Astrocyte (in vitro differentiated cells and primary cell): ENCODE measurements around the gene ANO6.

Experiments used
- EZH2 ChIP-seq: IDR thresholded peaks from 2 replicates; pipeline ENCODE4 v1.6.1; 2012; ENCODE audit warnings: mild to moderate bottlenecking, low read length, inconsistent platforms; ENCODE audit not compliant: insufficient read depth
- TF ChIP-seq, protein P1 (sequence below): IDR thresholded peaks from 2 replicates; pipeline ENCODE4 v1.5.1; 2011; ENCODE audit warnings: low read depth, mild to moderate bottlenecking, inconsistent platforms, low read length, moderate library complexity; ENCODE audit not compliant: insufficient read depth

DNA sequence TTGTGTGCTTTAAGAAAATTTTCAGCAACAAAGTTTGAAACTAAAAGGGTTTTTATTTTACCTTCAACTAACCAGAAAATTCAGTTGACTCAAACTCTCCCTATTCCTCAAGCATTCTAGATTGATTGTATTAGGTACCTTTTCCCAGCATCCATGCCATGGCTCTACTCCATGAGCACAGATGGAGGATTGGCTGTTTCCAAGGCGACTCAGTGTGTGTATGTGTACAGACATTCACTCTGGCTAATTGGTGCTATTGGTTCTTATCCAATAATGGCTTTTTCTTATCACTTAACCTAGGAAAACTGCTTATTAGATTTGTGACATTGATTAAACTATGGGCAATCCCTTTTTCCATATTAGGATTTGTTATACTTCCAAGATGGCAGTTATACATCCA, 202.6 kb downstream of the ANO6 start:
- TF ChIP-seq, protein P1, sequence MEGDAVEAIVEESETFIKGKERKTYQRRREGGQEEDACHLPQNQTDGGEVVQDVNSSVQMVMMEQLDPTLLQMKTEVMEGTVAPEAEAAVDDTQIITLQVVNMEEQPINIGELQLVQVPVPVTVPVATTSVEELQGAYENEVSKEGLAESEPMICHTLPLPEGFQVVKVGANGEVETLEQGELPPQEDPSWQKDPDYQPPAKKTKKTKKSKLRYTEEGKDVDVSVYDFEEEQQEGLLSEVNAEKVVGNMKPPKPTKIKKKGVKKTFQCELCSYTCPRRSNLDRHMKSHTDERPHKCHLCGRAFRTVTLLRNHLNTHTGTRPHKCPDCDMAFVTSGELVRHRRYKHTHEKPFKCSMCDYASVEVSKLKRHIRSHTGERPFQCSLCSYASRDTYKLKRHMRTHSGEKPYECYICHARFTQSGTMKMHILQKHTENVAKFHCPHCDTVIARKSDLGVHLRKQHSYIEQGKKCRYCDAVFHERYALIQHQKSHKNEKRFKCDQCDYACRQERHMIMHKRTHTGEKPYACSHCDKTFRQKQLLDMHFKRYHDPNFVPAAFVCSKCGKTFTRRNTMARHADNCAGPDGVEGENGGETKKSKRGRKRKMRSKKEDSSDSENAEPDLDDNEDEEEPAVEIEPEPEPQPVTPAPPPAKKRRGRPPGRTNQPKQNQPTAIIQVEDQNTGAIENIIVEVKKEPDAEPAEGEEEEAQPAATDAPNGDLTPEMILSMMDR, result no peak
- no peak for TF ChIP-seq EZH2
